ENCODE measurements around the gene FHIT.

Gene FHIT

DNA sequence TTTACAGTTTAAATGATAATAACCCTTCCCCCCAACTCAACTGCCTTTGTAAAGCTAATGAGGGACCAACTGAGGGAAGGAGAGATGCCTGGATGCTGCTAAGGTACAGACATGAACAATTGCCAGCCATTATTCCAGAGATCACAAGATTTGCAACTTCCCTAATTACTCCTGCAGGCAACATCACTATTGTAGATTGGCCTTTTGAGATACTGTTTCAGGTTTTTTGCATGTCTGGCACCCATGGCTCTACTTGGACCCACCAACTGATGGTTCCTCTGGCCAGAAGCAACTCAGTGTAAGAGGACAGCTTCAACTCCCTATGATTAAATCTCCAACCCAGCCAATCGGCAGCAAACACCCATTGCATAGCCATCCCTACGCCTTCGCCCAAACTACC lies 478.7 kb downstream of the FHIT start:
- no peak for TF ChIP-seq POLR2AphosphoS5 (IDR thresholded peaks at IDR 0.05; ENCODE audit: low read depth, low read length)
- TF ChIP-seq TAF1 (IDR thresholded peaks at IDR 0.05; ENCODE audit: borderline replicate concordance, insufficient read depth, low read length), result no peak
- TF ChIP-seq, protein P1, sequence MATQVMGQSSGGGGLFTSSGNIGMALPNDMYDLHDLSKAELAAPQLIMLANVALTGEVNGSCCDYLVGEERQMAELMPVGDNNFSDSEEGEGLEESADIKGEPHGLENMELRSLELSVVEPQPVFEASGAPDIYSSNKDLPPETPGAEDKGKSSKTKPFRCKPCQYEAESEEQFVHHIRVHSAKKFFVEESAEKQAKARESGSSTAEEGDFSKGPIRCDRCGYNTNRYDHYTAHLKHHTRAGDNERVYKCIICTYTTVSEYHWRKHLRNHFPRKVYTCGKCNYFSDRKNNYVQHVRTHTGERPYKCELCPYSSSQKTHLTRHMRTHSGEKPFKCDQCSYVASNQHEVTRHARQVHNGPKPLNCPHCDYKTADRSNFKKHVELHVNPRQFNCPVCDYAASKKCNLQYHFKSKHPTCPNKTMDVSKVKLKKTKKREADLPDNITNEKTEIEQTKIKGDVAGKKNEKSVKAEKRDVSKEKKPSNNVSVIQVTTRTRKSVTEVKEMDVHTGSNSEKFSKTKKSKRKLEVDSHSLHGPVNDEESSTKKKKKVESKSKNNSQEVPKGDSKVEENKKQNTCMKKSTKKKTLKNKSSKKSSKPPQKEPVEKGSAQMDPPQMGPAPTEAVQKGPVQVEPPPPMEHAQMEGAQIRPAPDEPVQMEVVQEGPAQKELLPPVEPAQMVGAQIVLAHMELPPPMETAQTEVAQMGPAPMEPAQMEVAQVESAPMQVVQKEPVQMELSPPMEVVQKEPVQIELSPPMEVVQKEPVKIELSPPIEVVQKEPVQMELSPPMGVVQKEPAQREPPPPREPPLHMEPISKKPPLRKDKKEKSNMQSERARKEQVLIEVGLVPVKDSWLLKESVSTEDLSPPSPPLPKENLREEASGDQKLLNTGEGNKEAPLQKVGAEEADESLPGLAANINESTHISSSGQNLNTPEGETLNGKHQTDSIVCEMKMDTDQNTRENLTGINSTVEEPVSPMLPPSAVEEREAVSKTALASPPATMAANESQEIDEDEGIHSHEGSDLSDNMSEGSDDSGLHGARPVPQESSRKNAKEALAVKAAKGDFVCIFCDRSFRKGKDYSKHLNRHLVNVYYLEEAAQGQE (IDR thresholded peaks at IDR 0.05; ENCODE audit: insufficient read depth in 1 of 2, low read depth in 2 of 2, low read length in 2 of 2), result no peak
- TF ChIP-seq SIN3A (IDR thresholded peaks at IDR 0.05; ENCODE audit: borderline replicate concordance, insufficient read depth, low read length), result no peak
- no peak for TF ChIP-seq FOXP2 (optimal IDR thresholded peaks at IDR 0.05; ENCODE audit: borderline replicate concordance, extremely low read depth, extremely low read length, insufficient read depth)

DNA sequence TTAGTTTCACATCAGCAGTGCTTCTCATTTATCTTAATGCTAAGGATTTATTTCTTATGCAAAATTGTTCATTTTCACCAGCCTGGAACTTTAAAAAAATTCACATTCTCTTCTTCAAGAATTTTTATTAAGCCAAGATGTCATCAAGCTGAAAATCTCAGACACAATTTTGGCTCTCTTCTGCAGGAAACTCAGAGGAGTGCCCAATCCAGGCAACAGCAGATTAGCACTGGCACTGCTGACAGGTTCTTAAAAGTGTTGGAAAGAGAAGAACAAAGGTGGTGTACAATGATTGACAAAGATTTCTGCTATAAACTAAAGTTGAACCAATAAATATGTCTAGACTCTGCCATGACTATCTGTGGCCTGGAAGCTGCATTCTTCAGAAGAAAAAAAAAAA lies 479.5 kb downstream of the FHIT start:
- TF ChIP-seq, protein P1 (IDR thresholded peaks at IDR 0.05; ENCODE audit: insufficient read depth in 1 of 2, low read depth in 2 of 2, low read length in 2 of 2), result no peak
- TF ChIP-seq POLR2AphosphoS5 (IDR thresholded peaks at IDR 0.05; ENCODE audit: low read depth, low read length) (no peak), FOXP2 (optimal IDR thresholded peaks at IDR 0.05; ENCODE audit: borderline replicate concordance, extremely low read depth, extremely low read length, insufficient read depth) (no peak), SIN3A (IDR thresholded peaks at IDR 0.05; ENCODE audit: borderline replicate concordance, insufficient read depth, low read length) (no peak)

DNA sequence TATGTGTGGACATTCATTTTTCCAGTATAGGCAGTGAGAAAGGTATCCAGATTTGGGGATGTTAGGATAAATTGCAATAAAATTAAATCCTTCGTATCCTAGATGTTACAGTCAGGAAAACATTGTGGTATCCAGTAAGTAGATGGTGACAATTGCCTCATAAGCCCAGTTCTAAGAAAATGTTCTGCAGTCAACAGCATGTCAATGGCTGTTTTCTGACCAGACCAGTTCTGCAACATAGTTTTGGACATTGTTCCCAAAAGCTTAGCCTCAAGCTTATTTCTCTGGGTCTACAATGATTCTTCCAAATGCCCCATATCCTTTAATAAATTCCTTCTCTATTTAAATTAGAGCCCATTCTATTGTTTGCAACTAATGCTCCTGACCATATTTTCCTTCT lies 480.7 kb downstream of the FHIT start:
- TF ChIP-seq FOXP2 (optimal IDR thresholded peaks at IDR 0.05; ENCODE audit: borderline replicate concordance, extremely low read depth, extremely low read length, insufficient read depth), result no peak
- no peak for TF ChIP-seq TAF1 (IDR thresholded peaks at IDR 0.05; ENCODE audit: borderline replicate concordance, insufficient read depth, low read length)
- TF ChIP-seq POLR2AphosphoS5 (IDR thresholded peaks at IDR 0.05; ENCODE audit: low read depth, low read length), result no peak
- TF ChIP-seq, protein P1 (IDR thresholded peaks at IDR 0.05; ENCODE audit: insufficient read depth in 1 of 2, low read depth in 2 of 2, low read length in 2 of 2), result no peak
- no peak for TF ChIP-seq SIN3A (IDR thresholded peaks at IDR 0.05; ENCODE audit: borderline replicate concordance, insufficient read depth, low read length)

DNA sequence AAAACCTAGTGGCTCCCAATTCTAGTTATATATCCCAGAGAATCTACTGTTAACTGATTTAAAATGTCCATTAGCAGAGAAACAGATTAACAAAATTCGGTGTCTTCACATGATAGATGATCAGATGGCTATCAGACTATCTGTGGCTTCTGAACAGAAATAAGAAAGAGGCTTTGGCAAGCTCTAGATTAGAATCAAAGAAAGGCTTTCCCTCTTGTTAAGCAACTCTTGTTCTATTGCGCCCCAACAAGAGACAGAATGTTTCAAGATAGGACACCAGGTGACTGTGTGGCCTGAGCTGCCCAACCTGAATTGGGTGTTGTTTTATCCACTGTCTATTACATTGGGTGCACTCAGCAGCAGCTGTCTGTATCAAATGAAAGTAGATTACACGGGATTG lies 483.7 kb downstream of the FHIT start:
- no peak for TF ChIP-seq SIN3A (IDR thresholded peaks at IDR 0.05; ENCODE audit: borderline replicate concordance, insufficient read depth, low read length)

DNA sequence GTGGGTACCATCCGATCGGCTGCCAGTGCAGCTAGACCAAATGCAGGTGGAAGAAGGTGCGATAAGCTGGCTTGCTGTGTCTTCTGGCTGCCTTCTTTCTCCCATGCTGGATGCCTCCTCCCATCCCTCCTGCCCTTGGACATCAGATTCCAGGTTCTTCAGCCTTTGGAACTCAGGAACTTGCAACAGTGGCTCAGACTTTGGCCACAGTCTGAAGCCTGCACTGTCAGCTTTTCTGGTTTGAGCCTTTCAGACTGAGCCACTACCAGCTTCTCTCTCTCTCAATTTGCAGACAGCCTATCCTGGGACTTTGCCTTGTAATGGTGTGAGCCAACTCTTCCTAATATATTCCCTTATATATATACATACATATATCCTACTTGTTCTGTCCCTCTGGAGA lies 485.5 kb downstream of the FHIT start:
- TF ChIP-seq POLR2AphosphoS5 (IDR thresholded peaks at IDR 0.05; ENCODE audit: low read depth, low read length) (no peak), TAF1 (IDR thresholded peaks at IDR 0.05; ENCODE audit: borderline replicate concordance, insufficient read depth, low read length) (no peak), FOXP2 (optimal IDR thresholded peaks at IDR 0.05; ENCODE audit: borderline replicate concordance, extremely low read depth, extremely low read length, insufficient read depth) (no peak), SIN3A (IDR thresholded peaks at IDR 0.05; ENCODE audit: borderline replicate concordance, insufficient read depth, low read length) (no peak)
- TF ChIP-seq, protein P1 (IDR thresholded peaks at IDR 0.05; ENCODE audit: insufficient read depth in 1 of 2, low read depth in 2 of 2, low read length in 2 of 2), result no peak
